Suprapubic skin (tissue), 4 donors: Measurements from ENCODE around the gene ERICH2. TPM values are rescaled to one million over a fixed set of nuclear protein-coding genes. Genes with fewer than 3 reads are reported as not detected.

ENCODE experiments used
- DNase-seq, 2 donors: peaks; one replicate each; pipeline ENCODE4 v3.0.0-alpha.2; 2019; ENCODE audit warnings: low spot score in 2 of 2
- H3K27ac ChIP-seq: fragments of 200-600 bp; sonication (generic); one replicate; pipeline ENCODE4 v1.5.1; 2019
- H3K27me3 ChIP-seq: fragments of 200-600 bp; sonication (generic); one replicate; pipeline ENCODE4 v1.5.1; 2019
- H3K36me3 ChIP-seq: fragments of 200-600 bp; sonication (generic); one replicate; pipeline ENCODE4 v1.5.1; 2019
- H3K4me1 ChIP-seq: fragments of 200-600 bp; sonication (generic); one replicate; pipeline ENCODE4 v1.5.1; 2019
- H3K4me3 ChIP-seq: fragments of 200-600 bp; sonication (generic); one replicate; pipeline ENCODE4 v1.5.1; 2019; ENCODE audit warnings: mild to moderate bottlenecking
- H3K9me3 ChIP-seq: fragments of 200-600 bp; sonication (generic); one replicate; pipeline ENCODE4 v1.5.1; 2019
- EP300 ChIP-seq: sonication (generic); formaldehyde crosslinking; IDR thresholded peaks from one replicate; pipeline ENCODE4 v1.6.1; 2017; ENCODE audit warnings: antibody characterized with exemption
- POLR2A ChIP-seq, 2 donors: fragments of 450-650 bp; IDR thresholded peaks; one replicate each; pipeline ENCODE4 v1.6.1; 2017; ENCODE audit warnings: antibody characterized with exemption in 2 of 2, mild to moderate bottlenecking in 2 of 2, moderate library complexity in 2 of 2
- POLR2AphosphoS5 ChIP-seq, 3 donors: sonication (generic); formaldehyde crosslinking; IDR thresholded peaks; one replicate each; pipeline ENCODE4 v1.6.1; 2017; ENCODE audit warnings: antibody characterized with exemption in 3 of 3
- WGBS: methylation state at CpG from one replicate; pipeline ENCODE4 v1.1.5; 2018; 5-methylcytosine and 5-hydroxymethylcytosine counted together
- total RNA-seq, 4 donors: library from RNA; depleted of rRNA; stranded (reverse); fragments of >200 nt; gene quantifications; one replicate each; pipeline ENCODE4 v1.1.0, GENCODE V29; 2016
- TF ChIP-seq, protein P1 (sequence below), 2 donors: fragments of 200-600 bp in 1 of 2; fragments of 450-650 bp in 1 of 2; sonication (generic) in 1 of 2; IDR thresholded peaks; one replicate each; pipeline ENCODE4 v1.5.1; 2016 to 2019; ENCODE audit warnings: antibody characterized with exemption in 2 of 2, mild to moderate bottlenecking in 1 of 2, moderate library complexity in 1 of 2

The ERICH2 gene
- total RNA-seq, 4 donors from 2014 or later = not detected

DNA sequence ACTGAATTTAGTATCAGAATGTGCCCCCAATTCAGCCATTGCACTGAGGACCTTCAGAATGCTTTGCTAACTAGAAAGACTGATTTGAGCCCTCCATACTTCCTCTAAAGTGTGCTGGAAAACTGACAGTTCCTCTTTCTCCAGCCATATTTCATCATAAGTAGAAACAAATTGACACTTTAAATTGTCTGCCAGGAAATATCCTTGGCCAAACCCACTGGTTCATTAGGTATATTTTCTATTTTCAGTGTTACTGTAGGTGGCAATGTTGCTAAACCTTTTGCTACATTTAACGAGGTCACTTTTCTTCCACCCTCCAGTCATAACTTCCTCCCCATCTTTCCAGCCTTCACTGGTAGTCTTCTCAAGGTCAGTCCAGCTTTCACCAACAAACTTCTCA lies 33.5 kb upstream of the ERICH2 start:
- no peaks in the 10 kb centered on the region for H3K9me3 ChIP-seq
- no peaks in the 10 kb centered on the region for H3K27me3 ChIP-seq
- no peak for DNase-seq
- no peak overlapping the region for H3K4me3 ChIP-seq
- no peaks in the 10 kb centered on the region for H3K4me1 ChIP-seq
- TF ChIP-seq POLR2A (IDR thresholded peaks at IDR 0.05) (no peak), POLR2AphosphoS5 (IDR thresholded peaks at IDR 0.05) (no peak), EP300 (no peak)
- TF ChIP-seq, protein P1, sequence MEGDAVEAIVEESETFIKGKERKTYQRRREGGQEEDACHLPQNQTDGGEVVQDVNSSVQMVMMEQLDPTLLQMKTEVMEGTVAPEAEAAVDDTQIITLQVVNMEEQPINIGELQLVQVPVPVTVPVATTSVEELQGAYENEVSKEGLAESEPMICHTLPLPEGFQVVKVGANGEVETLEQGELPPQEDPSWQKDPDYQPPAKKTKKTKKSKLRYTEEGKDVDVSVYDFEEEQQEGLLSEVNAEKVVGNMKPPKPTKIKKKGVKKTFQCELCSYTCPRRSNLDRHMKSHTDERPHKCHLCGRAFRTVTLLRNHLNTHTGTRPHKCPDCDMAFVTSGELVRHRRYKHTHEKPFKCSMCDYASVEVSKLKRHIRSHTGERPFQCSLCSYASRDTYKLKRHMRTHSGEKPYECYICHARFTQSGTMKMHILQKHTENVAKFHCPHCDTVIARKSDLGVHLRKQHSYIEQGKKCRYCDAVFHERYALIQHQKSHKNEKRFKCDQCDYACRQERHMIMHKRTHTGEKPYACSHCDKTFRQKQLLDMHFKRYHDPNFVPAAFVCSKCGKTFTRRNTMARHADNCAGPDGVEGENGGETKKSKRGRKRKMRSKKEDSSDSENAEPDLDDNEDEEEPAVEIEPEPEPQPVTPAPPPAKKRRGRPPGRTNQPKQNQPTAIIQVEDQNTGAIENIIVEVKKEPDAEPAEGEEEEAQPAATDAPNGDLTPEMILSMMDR (IDR thresholded peaks at IDR 0.05) = no peak
- 52% methylated on average over 1 of the region's 1 CpG for WGBS
- H3K36me3 ChIP-seq = no peaks in the 10 kb centered on the region
- no peak overlapping the region for H3K27ac ChIP-seq

- no peaks in the 10 kb centered on the region for H3K27me3 ChIP-seq
- 96% methylated on average over 2 of the region's 2 CpGs for WGBS
- TF ChIP-seq EP300 (no peak), POLR2A (IDR thresholded peaks at IDR 0.05) (no peak), POLR2AphosphoS5 (IDR thresholded peaks at IDR 0.05) (no peak)
- TF ChIP-seq, protein P1 (IDR thresholded peaks at IDR 0.05) = no peak
- no peaks in the 10 kb centered on the region for H3K36me3 ChIP-seq
- H3K27ac ChIP-seq = no peak overlapping the region
- no peaks in the 10 kb centered on the region for H3K4me1 ChIP-seq
- H3K9me3 ChIP-seq = no peaks in the 10 kb centered on the region
- DNase-seq = no peak
- no peak overlapping the region for H3K4me3 ChIP-seq
Measured at GRCh38 chr2:170737406-170737805, 32.8 kb upstream of the ERICH2 start.

DNA sequence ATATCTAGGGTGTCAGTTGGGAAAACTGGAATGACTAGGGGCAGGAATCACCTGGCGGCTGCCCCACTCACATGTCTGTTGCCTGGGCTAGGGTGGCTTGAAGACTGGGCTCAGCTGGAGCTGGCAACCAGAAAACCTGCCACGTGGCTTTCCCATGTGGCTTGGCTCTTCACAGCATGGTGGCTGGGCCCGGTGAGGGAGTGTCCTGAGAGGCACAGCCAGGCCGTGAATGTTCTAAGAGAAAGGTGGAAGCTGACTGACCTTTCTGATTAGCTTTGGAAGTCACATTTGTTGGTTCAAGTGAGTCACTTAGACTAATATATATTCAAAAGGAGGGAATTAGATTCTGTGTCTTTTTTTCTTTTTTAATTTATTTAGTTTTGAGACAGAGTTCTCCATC lies 32.4 kb upstream of the ERICH2 start:
- TF ChIP-seq, protein P1 (IDR thresholded peaks at IDR 0.05) = no peak
- TF ChIP-seq EP300 (no peak), POLR2A (IDR thresholded peaks at IDR 0.05) (no peak), POLR2AphosphoS5 (IDR thresholded peaks at IDR 0.05) (no peak)
- 85% methylated on average over 4 of the region's 4 CpGs for WGBS

GRCh38 chr2:170739048-170739447 lies 31.1 kb upstream of the ERICH2 start:
- no peak overlapping the region for H3K27ac ChIP-seq

More for the DNA sequence above, 32.4 kb upstream of the ERICH2 start:
- no peaks in the 10 kb centered on the region for H3K36me3 ChIP-seq
- DNase-seq = no peak
- H3K27ac ChIP-seq = no peak overlapping the region
- H3K4me1 ChIP-seq = no peaks in the 10 kb centered on the region
- no peak overlapping the region for H3K4me3 ChIP-seq
- peaks cover under 1% of the 10 kb centered on the region for H3K27me3 ChIP-seq
- H3K9me3 ChIP-seq = no peaks in the 10 kb centered on the region

GRCh38 chr2:170739507-170740046 lies 30.6 kb upstream of the ERICH2 start:
- H3K27ac ChIP-seq = no peak overlapping the region
- H3K4me3 ChIP-seq = no peak overlapping the region
- H3K9me3 ChIP-seq = no peaks in the 10 kb centered on the region
- DNase-seq = no peak
- TF ChIP-seq, protein P1 (IDR thresholded peaks at IDR 0.05) = no peak
- TF ChIP-seq POLR2A (IDR thresholded peaks at IDR 0.05) (no peak), POLR2AphosphoS5 (IDR thresholded peaks at IDR 0.05) (no peak), EP300 (no peak)
- WGBS = 81% methylated on average over 3 of the region's 3 CpGs
- no peaks in the 10 kb centered on the region for H3K36me3 ChIP-seq
- H3K4me1 ChIP-seq = no peaks in the 10 kb centered on the region
- H3K27me3 ChIP-seq = peaks cover 2% of the 10 kb centered on the region

More at GRCh38 chr2:170739048-170739447, 31.1 kb upstream of the ERICH2 start:
- Histone ChIP-seq H3K4me3 (no peak overlapping the region), H3K9me3 (no peaks in the 10 kb centered on the region), H3K4me1 (no peaks in the 10 kb centered on the region), H3K36me3 (no peaks in the 10 kb centered on the region), H3K27me3 (peaks cover 2% of the 10 kb centered on the region)
- TF ChIP-seq POLR2A (IDR thresholded peaks at IDR 0.05) (no peak), EP300 (no peak), POLR2AphosphoS5 (IDR thresholded peaks at IDR 0.05) (no peak)
- TF ChIP-seq, protein P1 (IDR thresholded peaks at IDR 0.05) = no peak
- WGBS = 68% methylated on average over 3 of the region's 3 CpGs
- no peak for DNase-seq
